ENCODE results near the gene APOC3.
"Not testable (repeated sequence)": the region's sequence is repeated elsewhere in the genome, so short reads cannot be mapped to it uniquely, and the experiment has no call there.

Gene APOC3

GRCh38 chr11:116832350-116833290 is 2.9 kb downstream of the APOC3 start:
- no peak for DNase-seq

- DNase-seq = no peak
Observed at GRCh38 chr11:116833491-116833815, 3.7 kb downstream of the APOC3 start.

GRCh38 chr11:116833816-116834534 is 4.3 kb downstream of the APOC3 start:
- no peak for DNase-seq

GRCh38 chr11:116834535-116835041 is 4.9 kb downstream of the APOC3 start:
- not testable (repeated sequence) for DNase-seq

- no peak for DNase-seq
Observed at GRCh38 chr11:116835042-116835772, 5.5 kb downstream of the APOC3 start.

GRCh38 chr11:116835791-116836631 is 6.3 kb downstream of the APOC3 start:
- peak; percentile 72 to 76 for DNase-seq

GRCh38 chr11:116836632-116836991 is 6.9 kb downstream of the APOC3 start:
- DNase-seq = no peak

- DNase-seq = no peak
Observed at GRCh38 chr11:116837231-116838091, 7.8 kb downstream of the APOC3 start, which contains the start of gene APOA1. APOA1 (minus strand) TSS chr11:116837622; CDS start chr11:116837387, 235 bp downstream.

- no peak for DNase-seq
Observed at GRCh38 chr11:116838321-116839084, 8.8 kb downstream of the APOC3 start.

- no peak for DNase-seq
Observed at GRCh38 chr11:116840224-116840745, 10.6 kb downstream of the APOC3 start.

- no peak for DNase-seq
Observed at GRCh38 chr11:116840746-116841296, 11.1 kb downstream of the APOC3 start.

- DNase-seq = no peak
Observed at GRCh38 chr11:116842117-116842516, 12.4 kb downstream of the APOC3 start.

- no peak for DNase-seq
Observed at GRCh38 chr11:116842909-116843308, 13.2 kb downstream of the APOC3 start.

GRCh38 chr11:116843661-116844060 is 14.0 kb downstream of the APOC3 start:
- no peak for DNase-seq

- DNase-seq = no peak
Observed at GRCh38 chr11:116844722-116845121, 15.0 kb downstream of the APOC3 start.

- DNase-seq = no peak
Observed at GRCh38 chr11:116847612-116848011, 17.9 kb downstream of the APOC3 start.

- DNase-seq = no peak
Observed at GRCh38 chr11:116849060-116849459, 19.4 kb downstream of the APOC3 start.

GRCh38 chr11:116849486-116849885 is 19.8 kb downstream of the APOC3 start:
- DNase-seq = no peak

GRCh38 chr11:116851626-116852025 is 21.9 kb downstream of the APOC3 start:
- DNase-seq = peak in 1 of 2 experiments; percentile 45
